Measurements from ENCODE around the gene SZT2. TPM values are rescaled to one million over a fixed set of nuclear protein-coding genes. Genes with fewer than 3 reads are reported as not detected.
"Not testable (repeated sequence)": the region's sequence is repeated elsewhere in the genome, so short reads cannot be mapped to it uniquely, and the experiment has no call there.

The SZT2 gene
- total RNA-seq, 1 experiment from 2014 or later, result 14.4 TPM

DNA sequence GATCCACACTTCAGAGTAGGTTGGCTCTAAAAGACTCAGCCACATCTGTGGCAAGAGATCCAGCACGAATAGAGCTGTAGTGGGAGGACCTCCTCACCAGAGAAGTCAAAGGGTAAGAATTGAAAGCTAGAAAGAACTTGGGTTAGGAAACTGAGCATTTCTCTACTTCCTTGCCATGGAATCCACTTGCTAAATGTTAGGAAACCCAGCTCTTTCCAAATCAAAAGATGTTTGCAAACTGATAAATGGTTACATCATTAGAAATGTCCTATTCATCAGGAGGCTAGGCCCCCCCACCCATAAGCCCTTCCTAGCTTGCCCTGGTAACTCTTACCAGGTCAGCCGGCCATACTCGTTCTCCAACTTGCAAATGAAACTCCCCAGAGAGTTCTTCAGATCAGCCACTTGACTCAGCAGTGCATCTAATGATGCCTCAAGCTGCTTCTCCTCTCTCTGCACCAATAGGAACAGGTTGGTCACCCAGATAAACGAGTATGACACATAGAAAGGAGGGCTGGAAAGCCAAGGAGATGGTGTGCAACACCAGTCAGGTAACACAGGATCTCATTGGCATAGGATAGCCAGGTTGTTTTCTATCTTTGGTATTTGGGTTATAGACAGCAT lies 1.6 kb upstream of the SZT2 start:
- DNase-seq (ENCODE audit: low read depth), result no peak

DNA sequence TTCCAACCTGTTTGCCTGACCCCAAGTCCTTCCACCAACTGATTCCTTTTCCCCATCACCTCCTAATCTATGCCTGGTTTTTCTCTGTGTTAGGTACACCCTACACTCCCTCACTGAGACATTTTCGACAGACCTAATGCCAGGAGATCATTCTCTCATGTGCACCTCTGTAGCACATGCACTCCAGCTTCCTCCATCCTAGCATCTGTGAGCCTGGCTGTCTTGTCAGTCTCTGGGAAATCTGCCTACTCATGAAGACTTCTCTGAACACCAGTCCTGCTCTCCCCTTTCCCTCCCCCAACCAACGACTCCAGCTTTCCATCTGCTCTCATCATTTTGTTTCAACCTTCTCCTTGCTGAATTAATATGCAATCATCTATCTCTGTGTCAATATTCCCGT lies 1.1 kb upstream of the SZT2 start:
- DNase-seq (ENCODE audit: low read depth), result no peak

DNA sequence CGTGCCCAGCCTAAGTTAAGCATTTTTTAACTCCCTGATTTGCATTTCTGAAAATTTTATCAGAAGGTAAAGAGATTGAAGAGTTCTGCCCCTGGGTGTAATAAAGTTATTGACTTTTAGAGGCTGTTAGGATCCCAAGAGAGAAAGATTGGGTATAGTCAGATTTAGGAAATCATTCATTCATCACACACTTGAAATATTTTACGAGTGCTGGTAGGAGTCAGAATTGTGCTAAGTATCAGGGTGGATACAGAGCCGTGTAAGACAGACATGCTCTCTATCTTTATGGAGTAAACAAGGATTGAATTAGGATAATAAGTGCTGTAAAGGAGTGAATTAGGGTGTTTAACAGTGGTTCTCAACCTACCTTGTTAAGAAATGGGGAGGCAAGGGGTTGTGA lies 3.0 kb downstream of the SZT2 start:
- no peak for DNase-seq (ENCODE audit: low read depth)

DNA sequence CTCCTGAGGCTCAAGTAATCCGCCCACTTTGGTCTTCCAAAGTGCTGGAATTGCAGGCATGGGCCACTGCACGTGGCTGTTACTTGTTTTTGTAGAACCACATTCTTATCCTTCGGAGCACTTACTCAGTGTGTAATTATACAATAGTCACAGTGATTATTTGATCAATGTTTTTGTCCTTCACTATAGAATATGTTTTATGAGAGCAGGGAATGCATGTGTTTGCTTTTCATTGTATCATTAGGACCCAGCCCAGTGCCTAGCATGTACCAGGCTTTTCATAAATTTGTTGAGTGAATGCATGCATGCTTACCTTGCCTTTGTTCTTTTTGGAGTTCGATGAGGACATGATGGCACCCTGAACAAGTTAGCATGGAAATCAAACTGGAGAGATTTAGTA lies 5.8 kb downstream of the SZT2 start:
- no peak for DNase-seq (ENCODE audit: low read depth)

DNA sequence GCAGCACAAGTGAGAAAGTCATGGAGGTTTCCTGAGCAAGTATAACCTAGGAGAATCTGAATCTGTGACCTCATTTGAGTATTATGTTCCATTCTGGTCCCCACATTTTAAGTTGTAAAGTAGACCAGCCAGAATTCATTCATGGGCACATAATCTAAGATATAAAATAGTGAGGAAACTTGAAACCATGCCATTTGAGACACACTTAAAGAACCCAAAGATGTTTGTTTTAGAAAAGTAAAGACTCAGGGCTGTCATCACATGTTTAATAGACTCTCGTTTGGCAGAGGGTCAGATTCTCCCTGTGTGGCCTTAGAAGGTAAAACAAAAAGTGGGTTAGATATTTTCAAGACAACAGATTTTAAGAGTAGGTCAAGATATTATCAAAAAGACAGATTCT lies 6.4 kb downstream of the SZT2 start:
- DNase-seq (ENCODE audit: low read depth), result no peak

DNA sequence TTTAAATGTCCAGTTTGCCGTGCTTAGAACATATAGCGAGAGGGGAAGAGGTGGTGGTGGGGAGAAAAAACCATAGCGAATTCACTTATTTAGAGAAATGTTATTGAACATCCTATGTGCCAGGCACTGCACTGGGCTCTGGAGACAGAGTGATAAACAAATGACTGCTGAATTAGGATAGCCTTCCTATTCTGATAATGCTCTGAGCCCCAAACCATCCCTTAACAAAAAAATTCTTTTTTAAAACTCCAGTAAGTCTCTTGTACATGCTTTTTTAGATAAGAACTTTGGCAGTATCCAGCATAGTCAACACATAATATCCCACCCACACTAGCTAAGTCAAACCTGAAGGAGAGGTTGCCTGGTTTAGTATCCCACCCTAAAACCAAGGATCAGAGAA lies 8.5 kb downstream of the SZT2 start:
- DNase-seq (ENCODE audit: low read depth), result no peak

DNA sequence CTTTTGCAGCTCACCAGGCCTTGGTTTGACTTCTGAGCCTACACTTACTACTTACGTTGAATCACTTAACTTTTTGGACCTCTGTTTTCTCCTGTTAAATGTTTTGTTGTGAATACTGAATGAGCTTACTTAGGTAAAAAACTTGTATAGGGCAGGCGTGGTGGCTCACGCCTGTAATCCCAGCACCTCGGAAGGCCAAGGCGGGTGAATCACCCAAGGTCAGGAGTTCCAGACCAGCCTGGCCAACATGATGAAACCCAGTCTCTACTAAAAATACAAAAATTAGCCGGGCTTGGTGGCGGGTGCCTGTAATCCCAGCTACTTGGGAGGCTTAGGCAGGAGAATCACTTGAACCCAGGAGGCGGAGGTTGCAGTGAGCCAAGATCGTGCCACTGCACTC lies 10.7 kb downstream of the SZT2 start:
- DNase-seq (ENCODE audit: low read depth), result not testable (repeated sequence)

DNA sequence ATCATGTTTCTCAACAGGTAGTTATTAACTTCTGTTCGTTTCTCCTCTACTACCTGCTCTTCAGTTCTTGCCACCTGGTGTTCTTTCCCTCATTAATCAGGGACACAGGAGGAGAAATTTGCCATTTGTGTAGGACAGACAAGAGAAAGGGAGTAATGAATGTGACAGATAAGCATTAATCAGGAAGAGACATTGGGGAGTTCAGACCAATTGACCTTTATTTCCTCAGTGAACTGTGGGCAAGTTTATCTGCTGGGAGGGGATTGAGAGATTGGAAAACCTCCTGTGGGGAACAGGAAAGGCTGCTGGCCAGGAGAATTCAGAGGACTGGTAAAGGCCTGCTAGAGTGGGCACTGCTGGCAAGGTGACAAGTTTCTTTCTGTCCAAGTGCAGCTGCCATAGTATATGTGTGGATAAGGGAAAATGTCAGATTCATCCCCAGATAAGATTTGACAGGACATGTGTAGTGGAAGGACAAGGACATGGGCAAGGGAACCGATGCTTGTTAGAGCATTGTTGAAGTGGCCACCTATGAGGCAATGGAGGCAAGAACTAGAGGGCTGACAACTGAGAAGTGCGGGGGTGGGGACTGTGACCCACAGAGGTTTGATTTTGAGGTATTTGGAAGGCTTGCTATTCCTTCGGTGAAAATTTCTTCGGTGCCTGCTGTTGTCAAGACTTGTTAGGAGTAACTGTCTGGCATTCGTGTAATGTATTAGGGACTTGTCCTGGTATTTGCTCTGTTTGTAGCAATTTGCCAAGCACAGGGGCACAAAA lies 12.6 kb downstream of the SZT2 start:
- no peak for DNase-seq (ENCODE audit: low read depth)

DNA sequence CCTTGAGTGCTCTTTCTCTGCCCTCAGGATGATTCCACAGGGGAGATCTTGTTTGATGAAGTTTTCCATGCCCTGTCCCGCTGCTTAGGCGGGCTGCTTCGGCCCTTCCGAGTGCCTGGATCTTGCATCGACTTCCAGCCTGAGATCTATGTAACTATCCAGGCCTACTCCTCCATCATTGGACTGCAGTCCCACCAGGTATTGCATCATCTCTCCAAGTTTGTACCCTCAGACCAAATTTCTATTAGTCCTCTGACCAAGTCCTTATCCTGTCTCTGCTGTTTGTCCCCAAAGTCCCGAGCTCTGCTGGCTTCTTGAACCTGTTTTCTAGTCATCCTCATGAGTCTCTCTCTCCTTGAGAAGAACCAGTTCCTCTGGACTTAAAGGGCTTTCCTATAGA lies 14.7 kb downstream of the SZT2 start:
- DNase-seq (ENCODE audit: low read depth), result no peak

DNA sequence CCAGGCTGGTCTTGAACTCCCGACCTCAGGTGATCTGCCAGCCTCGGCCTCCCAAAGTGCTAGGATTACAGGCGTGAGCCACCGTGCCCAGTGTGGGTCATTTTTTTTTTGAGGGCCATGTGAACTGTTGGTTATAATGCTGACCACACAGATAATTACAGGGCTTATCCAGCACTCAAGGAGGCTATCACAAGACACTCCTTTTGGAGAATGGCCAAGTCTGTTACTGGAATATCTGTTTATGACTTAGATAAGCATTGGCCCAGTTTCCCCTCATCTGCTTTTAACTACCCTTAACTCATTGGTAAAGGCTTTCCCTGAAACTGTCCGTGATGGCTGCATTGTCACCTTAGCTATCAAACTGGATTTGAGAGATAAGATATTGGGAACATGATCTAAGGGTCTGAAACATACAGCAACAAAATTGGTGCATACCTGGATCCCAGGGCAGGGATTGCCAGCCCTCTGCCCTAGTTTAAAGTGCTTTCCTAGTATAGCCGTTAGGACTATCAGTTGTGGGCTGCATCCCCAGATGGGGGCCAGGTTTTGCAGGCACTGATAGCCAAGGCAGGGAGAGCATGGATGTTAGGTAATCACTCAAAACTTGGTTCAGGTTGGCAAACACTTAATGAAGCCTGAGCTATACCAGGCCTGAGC lies 15.6 kb downstream of the SZT2 start:
- DNase-seq (ENCODE audit: low read depth), result no peak

DNA sequence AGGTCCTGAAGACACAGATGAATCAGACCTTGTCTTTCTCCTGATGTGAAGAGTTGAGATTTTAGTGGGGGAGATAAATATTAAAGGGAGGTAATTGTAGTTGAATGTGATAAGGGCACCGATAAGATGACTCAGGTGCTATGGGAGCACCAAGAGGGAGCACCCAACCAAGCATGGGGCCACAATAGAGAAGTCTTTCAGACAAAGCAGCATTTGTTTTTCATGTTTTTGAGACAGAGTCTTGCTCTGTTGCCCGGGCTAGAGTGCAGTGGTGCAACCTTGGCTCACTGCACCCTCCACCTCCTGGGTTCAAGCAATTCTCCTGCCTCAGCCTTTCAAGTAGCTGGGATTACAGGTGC lies 16.2 kb downstream of the SZT2 start:
- DNase-seq (ENCODE audit: low read depth), result no peak

DNA sequence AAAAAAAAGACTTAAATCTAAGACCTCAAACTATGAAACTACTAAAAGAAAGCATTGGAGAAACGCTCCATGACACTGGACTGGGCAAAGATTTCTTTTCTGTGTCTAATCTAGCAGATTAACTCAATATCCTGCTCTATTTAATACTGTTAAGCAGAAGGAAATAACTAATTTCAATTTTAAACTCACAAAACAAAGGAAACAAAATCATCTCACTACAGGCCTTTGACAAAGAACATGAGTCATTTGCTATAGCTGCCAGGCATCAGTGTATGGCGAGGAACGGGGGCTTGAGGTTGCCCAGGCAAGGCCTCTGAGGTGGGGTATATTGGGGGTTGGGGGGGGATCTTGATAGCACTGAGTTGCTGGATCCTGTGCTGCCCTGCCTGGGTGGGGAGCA lies 20.9 kb downstream of the SZT2 start:
- no peak for DNase-seq (ENCODE audit: low read depth)

DNA sequence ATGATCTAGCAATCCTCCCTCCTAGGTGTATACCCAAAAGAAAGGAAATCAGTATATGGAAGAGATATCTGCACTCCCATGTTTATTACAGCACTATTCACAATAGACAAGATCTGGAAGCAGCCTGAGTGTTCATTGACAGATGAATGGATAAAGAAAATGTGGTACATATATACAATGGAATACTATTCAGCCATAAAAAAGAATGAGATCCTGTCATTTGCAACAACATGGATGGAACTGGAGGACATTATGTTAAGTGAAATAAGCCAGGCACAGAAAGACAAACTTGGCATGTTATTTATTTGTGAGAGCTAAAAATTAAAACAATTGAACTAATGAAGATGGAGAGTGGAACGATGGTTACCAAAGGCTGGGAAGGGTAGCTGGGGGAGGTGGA lies 23.7 kb downstream of the SZT2 start:
- not testable (repeated sequence) for DNase-seq (ENCODE audit: low read depth)

DNA sequence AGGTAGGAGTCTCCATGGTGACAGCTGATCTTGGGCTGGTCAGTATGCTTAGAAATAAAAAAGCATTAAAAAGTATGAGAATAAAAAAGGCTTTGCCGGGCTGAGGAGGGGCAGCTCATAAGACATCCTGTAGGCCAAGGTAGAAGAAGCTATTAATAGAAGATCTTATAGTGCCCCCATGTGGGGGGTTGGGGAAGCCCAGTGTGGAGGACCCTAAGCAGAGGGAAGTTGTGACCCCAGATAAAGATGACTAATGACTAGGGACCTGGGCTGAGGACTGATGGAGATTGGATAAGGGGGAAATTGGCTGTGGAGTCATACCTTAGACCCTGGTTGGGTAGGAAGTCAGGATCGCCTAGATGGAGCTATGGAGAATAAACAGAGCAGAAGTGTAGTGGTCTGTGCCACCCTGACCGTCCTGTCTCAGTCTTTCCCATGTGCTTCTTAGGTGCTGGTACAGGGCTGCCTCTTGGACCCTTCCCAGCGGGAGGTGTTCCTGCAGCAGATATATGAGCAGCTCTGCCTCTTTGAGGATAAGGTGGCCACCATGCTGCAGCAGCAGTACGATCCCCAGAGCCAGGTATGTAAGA lies 25.0 kb downstream of the SZT2 start:
- peak; percentile 42 for DNase-seq (ENCODE audit: low read depth)

DNA sequence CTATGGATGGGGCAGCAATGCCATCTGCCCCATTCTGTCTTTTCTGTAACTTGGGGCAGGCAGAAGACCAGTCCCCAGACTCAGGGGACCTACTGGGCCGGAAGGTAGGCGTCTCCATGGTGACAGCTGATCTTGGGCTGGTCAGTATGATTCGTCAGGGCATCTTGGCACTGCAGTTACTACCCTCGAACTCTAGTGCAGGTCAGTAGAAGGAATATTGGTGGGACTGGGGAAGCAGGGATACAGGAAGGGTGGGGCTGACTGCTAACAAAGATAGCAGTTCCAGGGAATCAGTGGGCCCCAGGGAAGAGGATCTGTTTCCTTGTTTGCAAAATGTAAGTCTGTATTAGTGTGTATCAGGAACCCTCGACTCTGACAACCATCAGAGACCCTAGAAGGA lies 26.2 kb downstream of the SZT2 start:
- DNase-seq (ENCODE audit: low read depth), result no peak

DNA sequence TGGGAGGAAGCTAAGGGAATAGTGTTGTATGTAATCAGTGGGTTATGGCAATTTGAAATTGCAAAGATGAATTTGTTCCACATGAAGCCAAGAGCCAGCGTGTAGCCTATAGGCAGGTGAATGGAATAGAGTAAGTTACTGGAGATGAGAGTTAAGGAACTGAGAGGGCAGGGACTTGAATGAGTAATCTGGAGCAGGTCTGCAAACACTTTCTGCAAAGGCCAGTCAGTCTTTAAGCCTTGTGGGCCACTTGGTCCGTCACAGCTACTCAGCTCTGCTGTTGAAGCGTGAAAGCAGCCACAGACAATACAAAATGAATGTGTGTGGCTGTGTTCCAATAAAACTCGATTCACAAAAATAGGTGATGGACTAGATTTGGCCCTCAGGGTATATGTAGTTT lies 29.2 kb downstream of the SZT2 start:
- DNase-seq (ENCODE audit: low read depth), result no peak

DNA sequence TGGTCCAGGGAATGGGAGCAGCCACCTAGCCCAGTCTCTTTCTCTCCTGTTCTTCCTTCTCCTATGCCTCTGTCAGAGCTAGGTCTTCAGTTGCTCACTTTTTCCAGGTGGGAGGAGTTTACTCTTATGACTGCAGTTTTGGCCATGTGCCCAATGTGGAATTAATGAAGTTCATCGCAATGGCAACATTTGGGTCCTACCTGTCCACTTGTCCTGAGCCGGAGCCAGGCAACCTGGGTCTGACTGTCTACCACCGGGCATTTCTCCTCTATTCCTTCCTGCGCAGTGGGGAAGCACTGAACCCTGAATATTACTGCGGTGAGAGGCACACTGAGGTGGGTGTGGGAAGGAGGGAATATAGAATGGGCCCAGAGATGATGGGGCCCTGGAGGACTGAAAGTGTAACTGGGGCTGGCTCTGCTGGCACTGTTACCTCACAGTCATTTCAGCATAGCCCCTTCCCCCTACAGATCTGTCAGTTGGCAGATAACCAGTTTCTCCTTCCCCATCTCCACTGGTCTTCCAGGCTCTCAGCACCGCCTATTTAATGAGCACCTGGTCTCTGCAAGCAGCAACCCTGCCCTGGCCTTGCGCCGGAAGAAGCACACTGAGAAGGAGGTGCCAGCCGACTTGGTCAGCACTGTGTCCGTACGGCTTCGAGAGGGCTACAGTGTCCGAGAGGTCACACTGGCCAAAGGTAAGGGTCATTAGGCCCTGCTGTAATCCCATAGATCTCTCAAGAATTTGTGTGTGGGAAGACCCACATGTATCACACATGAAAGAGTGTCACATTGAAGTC lies 30.1 kb downstream of the SZT2 start:
- DNase-seq (ENCODE audit: low read depth), result no peak

DNA sequence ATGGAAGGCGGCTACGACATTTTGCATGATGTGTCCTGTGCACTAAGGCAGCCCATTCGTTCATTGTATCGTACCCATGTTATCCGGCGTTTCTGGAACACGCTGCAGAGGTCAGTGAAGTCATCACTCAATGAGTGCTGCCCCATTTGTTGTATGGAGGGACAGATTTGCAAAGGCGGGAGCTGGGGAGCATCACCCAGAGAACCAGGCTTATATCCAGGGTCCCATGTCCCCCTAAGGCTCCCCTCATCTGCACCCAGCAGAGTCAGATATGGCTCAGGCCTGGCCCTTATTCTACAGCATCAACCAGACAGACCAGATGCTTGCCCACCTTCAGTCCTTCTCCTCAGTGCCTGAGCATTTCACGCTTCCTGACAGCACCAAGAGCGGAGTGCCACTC lies 31.2 kb downstream of the SZT2 start:
- DNase-seq (ENCODE audit: low read depth), result no peak

DNA sequence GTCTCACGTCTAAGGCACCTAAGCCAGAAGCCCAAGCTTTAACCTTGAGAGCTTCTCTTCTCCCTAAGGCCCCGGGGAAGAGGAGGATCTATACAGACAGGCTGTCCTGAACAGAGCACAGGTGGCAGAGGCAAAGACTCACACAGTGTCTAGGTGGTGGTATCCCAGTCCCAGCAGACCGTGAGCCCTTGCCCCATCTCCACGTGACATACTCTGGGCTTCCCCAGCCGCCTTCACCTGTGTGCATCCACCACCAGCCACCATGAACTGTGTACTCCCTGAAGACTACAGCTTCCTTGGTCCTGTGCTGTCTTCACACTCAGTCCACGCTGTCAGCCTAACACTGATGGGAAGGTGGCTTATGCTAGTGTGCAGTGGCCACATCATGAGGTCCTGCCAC lies 31.7 kb downstream of the SZT2 start:
- DNase-seq (ENCODE audit: low read depth), result no peak

DNA sequence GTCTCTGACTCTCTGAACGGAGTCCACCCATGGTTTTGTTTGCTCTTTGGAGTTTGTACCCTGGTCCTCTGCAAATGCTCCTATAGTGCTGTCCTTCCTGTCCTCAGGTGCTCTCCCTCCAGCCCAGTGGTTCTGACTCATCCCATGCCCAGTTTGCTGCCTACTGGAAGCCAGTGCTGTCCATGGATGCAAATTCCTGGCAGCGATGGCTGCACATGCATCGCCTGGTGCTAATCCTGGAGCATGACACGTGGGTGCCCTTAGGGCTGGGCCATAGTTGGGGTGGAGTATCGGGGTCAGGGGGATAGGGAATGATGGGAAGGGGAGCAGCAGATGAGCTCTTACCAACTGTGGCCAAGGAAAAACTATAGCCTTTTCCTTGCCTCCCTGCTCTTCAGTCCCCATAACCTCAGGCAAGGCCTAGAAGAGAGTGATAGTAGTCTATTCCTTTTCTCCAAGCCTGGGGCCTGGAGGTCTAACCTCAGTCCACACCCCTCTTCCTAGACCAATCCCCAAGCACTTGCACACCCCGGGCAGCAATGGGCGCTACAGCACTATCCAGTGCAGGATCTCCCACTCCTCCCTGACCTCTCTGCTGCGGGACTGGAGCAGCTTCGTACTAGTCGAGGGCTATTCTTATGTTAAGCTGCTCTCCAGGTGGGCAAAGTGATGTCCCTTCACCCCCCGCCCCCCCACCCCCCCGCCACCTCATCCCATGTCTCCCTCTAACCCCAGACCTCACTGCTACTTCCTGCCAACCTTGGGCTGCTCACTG lies 32.5 kb downstream of the SZT2 start:
- no peak for DNase-seq (ENCODE audit: low read depth)

DNA sequence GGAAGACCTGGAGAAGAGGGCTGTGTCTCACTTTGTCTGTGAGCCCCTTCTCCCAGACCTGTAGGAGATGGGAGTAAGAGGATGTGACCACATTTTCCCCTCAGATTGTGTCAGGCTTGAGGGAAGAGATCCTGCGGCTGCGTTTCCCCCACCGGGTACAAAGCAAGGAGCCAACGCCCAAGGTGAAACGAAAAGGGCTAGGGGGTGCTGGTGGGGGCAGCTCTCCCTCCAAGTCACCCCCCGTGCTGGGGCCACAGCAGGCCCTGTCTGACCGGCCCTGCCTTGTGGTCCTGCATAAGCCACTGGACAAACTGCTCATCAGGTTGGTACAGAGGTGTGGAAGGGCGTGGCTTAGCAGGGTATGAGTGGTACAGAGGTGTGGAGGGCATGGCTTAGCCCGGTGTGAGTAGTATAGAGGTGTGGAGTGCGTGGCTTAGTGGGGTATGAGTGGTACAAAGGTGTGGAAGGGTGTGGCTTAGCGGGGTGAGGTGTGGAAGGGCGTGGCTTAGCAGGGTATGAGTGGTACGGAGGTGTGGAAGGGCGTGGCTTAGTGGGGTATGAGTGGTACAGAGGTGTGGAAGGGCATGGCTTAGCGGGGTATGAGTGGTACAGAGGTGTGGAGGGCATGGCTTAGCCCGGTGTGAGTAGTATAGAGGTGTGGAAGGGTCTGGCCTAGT lies 33.4 kb downstream of the SZT2 start:
- no peak for DNase-seq (ENCODE audit: low read depth)

Measured in LHCN-M2 (cell line).